Chondrocyte (in vitro differentiated cells): Measurements from ENCODE around the gene AAK1. TPM values are rescaled to one million over a fixed set of nuclear protein-coding genes. Genes with fewer than 3 reads are reported as not detected.

Source experiments
- DNase-seq: peaks from one replicate; pipeline ENCODE4 v3.0.0; 2021; ENCODE audit warnings: mixed read lengths, low spot score
- H3K27ac Mint-ChIP-seq: one replicate; pipeline ENCODE4 v1.8.0; 2021; ENCODE audit warnings: mild to moderate bottlenecking, moderate library complexity, mixed read lengths; ENCODE audit not compliant: unreplicated experiment
- H3K27me3 Mint-ChIP-seq: 2 replicates; pipeline ENCODE4 v1.8.0; 2021; ENCODE audit warnings: low read depth, mixed read lengths
- H3K36me3 Mint-ChIP-seq: 2 replicates; pipeline ENCODE4 v1.8.0; 2021; ENCODE audit warnings: low read depth, mixed read lengths
- H3K4me1 Mint-ChIP-seq: 2 replicates; pipeline ENCODE4 v1.8.0; 2021; ENCODE audit warnings: low read depth, mild to moderate bottlenecking, mixed read lengths
- H3K4me3 Mint-ChIP-seq: one replicate; pipeline ENCODE4 v1.8.0; 2021; ENCODE audit warnings: mild to moderate bottlenecking, moderate library complexity, mixed read lengths; ENCODE audit not compliant: unreplicated experiment
- H3K9me3 Mint-ChIP-seq: 2 replicates; pipeline ENCODE4 v1.8.0; 2021; ENCODE audit warnings: low read depth, mixed read lengths
- total RNA-seq: library from RNA; stranded (reverse); gene quantifications from 3 replicates; pipeline ENCODE4 v1.2.1, GENCODE V29; 2021
- TF ChIP-seq, protein P1 (sequence below): fragments of 200-600 bp; sonication (generic); IDR thresholded peaks from 2 replicates; pipeline ENCODE4 v1.5.0; 2021; ENCODE audit warnings: antibody characterized with exemption, mild to moderate bottlenecking, moderate library complexity

AAK1 gene
- total RNA-seq, 1 donor from 2014 or later = 97.2 TPM

DNA sequence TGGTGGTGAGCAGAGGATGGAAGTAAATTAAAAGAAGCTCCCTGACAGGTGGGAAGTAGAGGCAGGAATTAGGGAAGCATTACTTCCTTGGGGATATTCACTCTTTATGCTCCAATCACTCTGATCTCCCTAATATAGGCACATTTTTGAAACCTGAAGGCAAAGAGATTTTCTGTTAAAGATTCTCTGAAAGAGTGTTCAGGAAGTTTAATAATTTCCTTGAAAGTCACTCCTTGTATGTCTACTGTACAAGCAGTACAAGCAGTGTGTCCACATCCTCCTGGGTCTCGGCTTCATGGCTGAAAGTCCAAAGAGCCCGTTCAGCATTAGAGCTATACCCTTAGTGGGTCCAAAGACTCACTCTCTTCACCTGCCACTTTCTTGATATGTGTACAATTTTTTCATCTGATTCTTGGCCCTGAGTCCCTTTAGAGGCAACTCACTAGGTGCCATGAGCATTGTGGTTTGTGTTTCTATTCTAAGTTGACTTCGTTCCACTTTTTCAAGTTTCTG, 60.2 kb downstream of the AAK1 start:
- Mint-ChIP-seq H3K27me3 (no peaks in the 10 kb centered on the region), H3K27ac (peak overlapping the region; percentile 10), H3K9me3 (no peaks in the 10 kb centered on the region), H3K4me1 (peaks cover 57% of the 10 kb centered on the region), H3K4me3 (no peak overlapping the region), H3K36me3 (no peaks in the 10 kb centered on the region)
- no peak for DNase-seq
- TF ChIP-seq, protein P1, sequence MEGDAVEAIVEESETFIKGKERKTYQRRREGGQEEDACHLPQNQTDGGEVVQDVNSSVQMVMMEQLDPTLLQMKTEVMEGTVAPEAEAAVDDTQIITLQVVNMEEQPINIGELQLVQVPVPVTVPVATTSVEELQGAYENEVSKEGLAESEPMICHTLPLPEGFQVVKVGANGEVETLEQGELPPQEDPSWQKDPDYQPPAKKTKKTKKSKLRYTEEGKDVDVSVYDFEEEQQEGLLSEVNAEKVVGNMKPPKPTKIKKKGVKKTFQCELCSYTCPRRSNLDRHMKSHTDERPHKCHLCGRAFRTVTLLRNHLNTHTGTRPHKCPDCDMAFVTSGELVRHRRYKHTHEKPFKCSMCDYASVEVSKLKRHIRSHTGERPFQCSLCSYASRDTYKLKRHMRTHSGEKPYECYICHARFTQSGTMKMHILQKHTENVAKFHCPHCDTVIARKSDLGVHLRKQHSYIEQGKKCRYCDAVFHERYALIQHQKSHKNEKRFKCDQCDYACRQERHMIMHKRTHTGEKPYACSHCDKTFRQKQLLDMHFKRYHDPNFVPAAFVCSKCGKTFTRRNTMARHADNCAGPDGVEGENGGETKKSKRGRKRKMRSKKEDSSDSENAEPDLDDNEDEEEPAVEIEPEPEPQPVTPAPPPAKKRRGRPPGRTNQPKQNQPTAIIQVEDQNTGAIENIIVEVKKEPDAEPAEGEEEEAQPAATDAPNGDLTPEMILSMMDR = no peak

DNA sequence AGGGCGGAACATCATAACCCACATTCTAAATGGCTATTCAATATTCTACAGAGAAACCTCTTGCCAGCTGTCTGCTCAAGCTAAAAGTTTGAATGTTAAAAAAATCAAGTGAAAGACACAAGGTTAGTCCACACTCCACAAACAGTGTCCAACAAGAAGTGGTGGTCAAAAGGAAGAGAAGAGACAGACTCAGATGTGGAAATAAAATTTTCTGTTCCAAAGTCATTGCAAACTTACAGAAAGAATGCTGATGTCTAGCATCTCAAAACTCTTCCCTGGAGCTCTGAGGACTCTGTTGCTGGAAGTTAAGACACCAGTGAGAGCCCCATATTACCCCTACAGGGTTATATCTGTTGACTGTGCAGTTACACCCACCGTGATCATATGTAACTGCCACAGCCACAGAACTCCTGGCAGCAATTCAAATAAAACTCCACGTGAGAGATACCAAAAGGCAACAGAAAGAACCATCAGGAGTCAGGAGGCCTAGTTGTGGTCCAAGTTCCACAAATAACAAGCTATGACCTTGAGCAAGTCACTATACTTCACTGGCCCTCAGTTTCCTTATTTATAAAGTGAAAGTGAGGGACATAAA, 60.9 kb downstream of the AAK1 start:
- no peaks in the 10 kb centered on the region for H3K27me3 Mint-ChIP-seq
- DNase-seq = no peak
- no peaks in the 10 kb centered on the region for H3K9me3 Mint-ChIP-seq
- peaks cover 64% of the 10 kb centered on the region for H3K4me1 Mint-ChIP-seq
- TF ChIP-seq, protein P1 = no peak
- no peak overlapping the region for H3K4me3 Mint-ChIP-seq
- H3K27ac Mint-ChIP-seq = peak overlapping the region; percentile 89
- H3K36me3 Mint-ChIP-seq = no peaks in the 10 kb centered on the region

DNA sequence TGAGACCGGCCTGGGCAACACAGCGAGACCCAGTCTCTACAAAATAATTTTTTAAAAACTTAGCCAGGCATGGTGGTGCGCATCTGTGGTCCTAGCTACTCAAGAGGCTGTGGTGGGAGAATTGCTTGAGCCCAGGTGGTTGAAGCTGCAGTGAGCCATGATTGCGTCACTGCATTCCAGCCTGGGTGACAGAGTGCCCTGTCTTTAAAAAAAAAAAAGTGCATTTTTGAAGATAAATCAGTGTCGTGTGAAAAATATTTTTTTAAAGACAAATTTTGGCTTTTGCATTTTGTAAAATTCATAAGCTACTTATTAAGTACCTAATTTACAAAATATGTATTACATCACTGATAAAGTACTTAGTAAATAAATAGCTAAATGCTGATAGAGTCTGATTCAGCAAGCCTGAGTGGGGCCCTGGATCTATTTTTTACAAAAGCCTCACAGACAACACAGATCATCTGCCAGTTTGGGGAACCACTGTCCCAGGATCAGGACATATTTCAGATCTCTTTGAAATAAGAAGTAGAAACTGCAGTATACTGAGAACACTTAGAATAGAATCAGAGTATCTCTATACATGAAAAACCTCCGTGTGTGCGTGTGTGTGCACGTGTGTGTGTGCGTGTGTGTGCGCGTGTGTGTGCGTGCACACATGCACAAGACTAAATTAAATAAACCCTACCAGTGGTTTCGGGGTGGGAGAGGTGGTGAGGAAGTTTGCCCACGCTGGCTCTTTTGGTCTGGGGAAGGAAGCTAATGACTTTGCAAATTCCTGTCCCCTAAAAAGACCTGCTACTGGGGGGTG, 61.6 kb downstream of the AAK1 start:
- no peaks in the 10 kb centered on the region for H3K27me3 Mint-ChIP-seq
- TF ChIP-seq, protein P1 = no peak
- DNase-seq = no peak
- H3K4me1 Mint-ChIP-seq = peaks cover 71% of the 10 kb centered on the region
- no peak overlapping the region for H3K4me3 Mint-ChIP-seq
- no peaks in the 10 kb centered on the region for H3K36me3 Mint-ChIP-seq
- no peaks in the 10 kb centered on the region for H3K9me3 Mint-ChIP-seq
- H3K27ac Mint-ChIP-seq = peak overlapping the region; percentile 89

DNA sequence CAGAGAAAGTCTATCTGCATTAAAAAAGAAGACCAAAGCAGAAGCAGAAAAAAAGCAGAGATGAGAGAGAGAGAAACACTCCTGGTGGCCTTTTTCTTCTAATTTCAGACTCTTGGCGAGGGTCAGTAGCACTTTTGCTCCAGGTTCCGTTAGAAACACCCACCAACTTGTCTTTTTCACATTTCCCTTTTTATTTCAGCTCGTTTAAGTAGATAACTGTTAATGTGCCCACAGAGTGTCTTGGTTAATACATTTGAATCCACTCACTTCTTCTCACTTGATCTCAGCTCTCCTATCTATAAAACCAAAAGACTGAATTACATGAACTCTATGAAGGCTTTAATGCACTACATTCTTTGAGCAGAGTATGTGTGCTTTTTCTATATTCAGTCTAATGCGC, 63.1 kb downstream of the AAK1 start:
- Mint-ChIP-seq H3K4me3 (no peak overlapping the region), H3K4me1 (peaks cover 74% of the 10 kb centered on the region), H3K36me3 (no peaks in the 10 kb centered on the region), H3K27ac (no peak overlapping the region), H3K27me3 (no peaks in the 10 kb centered on the region), H3K9me3 (no peaks in the 10 kb centered on the region)
- TF ChIP-seq, protein P1 = no peak
- DNase-seq = no peak

DNA sequence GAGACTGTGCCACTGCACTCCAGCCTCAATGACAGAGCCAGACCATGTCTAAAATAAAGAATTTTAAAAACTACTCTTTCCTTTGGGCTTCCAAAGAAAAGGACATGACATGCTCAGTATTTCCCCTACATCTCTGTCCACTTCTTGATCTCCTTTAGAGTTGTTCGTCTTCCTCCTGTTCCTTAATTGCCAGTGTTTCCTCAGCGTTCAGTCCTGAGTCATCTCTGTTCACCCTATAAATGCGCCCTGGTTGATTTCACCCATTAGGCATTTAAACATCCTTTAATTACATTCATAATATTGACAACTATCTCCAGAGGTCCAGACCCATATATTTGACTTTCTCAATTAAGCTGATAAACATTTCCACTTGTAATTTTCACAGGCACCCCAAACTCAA, 64.0 kb downstream of the AAK1 start:
- Mint-ChIP-seq H3K27ac (no peak overlapping the region), H3K4me3 (no peak overlapping the region), H3K9me3 (no peaks in the 10 kb centered on the region), H3K27me3 (no peaks in the 10 kb centered on the region), H3K4me1 (peaks cover 74% of the 10 kb centered on the region), H3K36me3 (no peaks in the 10 kb centered on the region)
- TF ChIP-seq, protein P1 = no peak
- DNase-seq = no peak
